Measurements from ENCODE around the gene PCDHGA1.

- TF ChIP-seq CTCF (IDR thresholded peaks at IDR 0.05) (peak; percentile 36), ZFX (IDR thresholded peaks at IDR 0.05; ENCODE audit: borderline replicate concordance) (no peak)
These were observed 145.4 kb downstream of the PCDHGA1 start, which contains the start of gene PCDHGC3 for GRCh38 chr5:141475625-141476131.

All from 22Rv1 (cell line).